SK-N-SH (cell line): Measurements from ENCODE around the gene FRS2. TPM values are rescaled to one million over a fixed set of nuclear protein-coding genes. Genes with fewer than 3 reads are reported as not detected.

Experiments
- CTCF ChIA-PET: fragments of 300-600, 350-600 bp; formaldehyde crosslinking; extraction: SDS; loops from one replicate; lab custom pipeline; 2021; lab: Yijun Ruan, JAX
- POLR2A ChIA-PET: fragments of 350-600 bp; sonication (Branson Sonifier 250); formaldehyde crosslinking; extraction: SDS; loops from one replicate; lab custom pipeline; 2020; ENCODE audit warnings: antibody characterized with exemption, inconsistent platforms; lab: Yijun Ruan, JAX
- DNase-seq: peaks from one replicate; pipeline ENCODE4 v3.0.0; 2012
- H2AFZ ChIP-seq: fragments of 200-600 bp; sonication (generic); 2 replicates; pipeline ENCODE4 v1.8.1; 2016; ENCODE audit warnings: antibody characterized with exemption, mild to moderate bottlenecking, low read depth
- H3F3A ChIP-seq: fragments of 200-600 bp; sonication (generic); replicated peaks from 2 replicates; pipeline ENCODE3; 2016; ENCODE audit warnings: antibody characterized with exemption, mild to moderate bottlenecking; ENCODE audit not compliant: insufficient read depth
- H3K27ac ChIP-seq, 2 experiments: fragments of 200-500 bp in 1 of 2; fragments of 200-600 bp in 1 of 2; sonication (Bioruptor generic) in 1 of 2; sonication (generic), shearing (Covaris generic) in 1 of 2; 2 replicates each; pipeline versions ENCODE4 v1.5.1 to v1.6.1; 2014 to 2016; ENCODE audit warnings: low read depth in 2 of 2, inconsistent platforms in 1 of 2, low read length in 1 of 2, mild to moderate bottlenecking in 1 of 2, mixed read lengths in 1 of 2
- H3K27me3 ChIP-seq: fragments of 200-600 bp; sonication (generic), shearing (Covaris generic); 2 replicates; pipeline ENCODE4 v1.6.1; 2016; ENCODE audit warnings: mixed run types; ENCODE audit not compliant: insufficient read depth
- H3K36me3 ChIP-seq, 2 experiments: fragments of 200-500 bp in 1 of 2; fragments of 200-600 bp in 1 of 2; sonication (Bioruptor generic) in 1 of 2; sonication (generic) in 1 of 2; replicated peaks in 1 of 2; 2 replicates each; pipeline versions ENCODE3 to v1.5.1; 2014 to 2016; ENCODE audit warnings: low read length in 1 of 2, mild to moderate bottlenecking in 1 of 2; ENCODE audit not compliant: insufficient read depth in 2 of 2, control insufficient read depth in 1 of 2
- H3K4me1 ChIP-seq, 2 experiments: fragments of 200-500 bp in 1 of 2; fragments of 200-600 bp in 1 of 2; sonication (Bioruptor generic) in 1 of 2; sonication (generic), shearing (Covaris generic) in 1 of 2; 2 replicates each; pipeline versions ENCODE4 v1.5.1 to v1.6.1; 2014 to 2016; ENCODE audit warnings: low read depth in 1 of 2, low read length in 1 of 2, mixed run types in 1 of 2; ENCODE audit not compliant: insufficient read depth in 2 of 2, control insufficient read depth in 1 of 2
- H3K4me2 ChIP-seq: fragments of 200-600 bp; sonication (generic), shearing (Covaris generic); 2 replicates; pipeline ENCODE4 v1.6.1; 2017; ENCODE audit warnings: mixed run types
- H3K4me3 ChIP-seq, 2 experiments: fragments of 200-500 bp in 1 of 2; fragments of 200-600 bp in 1 of 2; sonication (Bioruptor generic) in 1 of 2; sonication (generic), shearing (Covaris generic) in 1 of 2; 2 replicates each; pipeline versions ENCODE4 v1.5.1 to v1.8.1; 2014 to 2016; ENCODE audit warnings: low read depth in 2 of 2, inconsistent platforms in 1 of 2, low read length in 1 of 2, mild to moderate bottlenecking in 1 of 2, mixed read lengths in 1 of 2, moderate library complexity in 1 of 2
- H3K79me2 ChIP-seq: fragments of 200-600 bp; sonication (generic); 2 replicates; pipeline ENCODE4 v1.8.1; 2017; ENCODE audit warnings: mild to moderate bottlenecking; ENCODE audit not compliant: insufficient read depth
- H3K9ac ChIP-seq: fragments of 200-600 bp; sonication (generic); 2 replicates; pipeline ENCODE4 v1.6.1; 2017; ENCODE audit warnings: mixed run types
- H3K9me2 ChIP-seq: fragments of 200-600 bp; sonication (generic); 2 replicates; pipeline ENCODE4 v1.6.1; 2017; ENCODE audit warnings: mixed run types
- H3K9me3 ChIP-seq: fragments of 200-600 bp; sonication (generic); 2 replicates; pipeline ENCODE4 v1.6.1; 2017; ENCODE audit warnings: mixed run types, mild to moderate bottlenecking, moderate library complexity
- H4K20me1 ChIP-seq: fragments of 200-600 bp; sonication (generic); 2 replicates; pipeline ENCODE4 v1.6.1; 2017; ENCODE audit warnings: mild to moderate bottlenecking, mixed run types; ENCODE audit not compliant: insufficient read depth
- CTCF ChIP-seq: fragments of 200-600 bp; sonication (generic); IDR thresholded peaks from 2 replicates; pipeline ENCODE4 v1.6.1; 2017; ENCODE audit warnings: antibody characterized with exemption, mild to moderate bottlenecking, moderate library complexity
- EZH2phosphoT487 ChIP-seq: fragments of 200-600 bp; sonication (generic); IDR thresholded peaks from 2 replicates; pipeline ENCODE4 v1.6.1; 2017; ENCODE audit warnings: low read depth, mixed run types, mild to moderate bottlenecking, antibody characterized with exemption, moderate library complexity, borderline replicate concordance
- FOSL2 ChIP-seq: IDR thresholded peaks from 2 replicates; pipeline ENCODE4 v1.4.0; 2012; ENCODE audit warnings: low read depth, mild to moderate bottlenecking, moderate library complexity, borderline replicate concordance
- FOXJ3 ChIP-seq: sonication (generic); formaldehyde crosslinking; IDR thresholded peaks from 2 replicates; pipeline ENCODE4 v1.5.1; 2020; ENCODE audit warnings: mild to moderate bottlenecking, missing genetic modification reagents
- FOXM1 ChIP-seq: IDR thresholded peaks from 2 replicates; pipeline ENCODE4 v1.4.0; 2012; ENCODE audit warnings: low read depth, mild to moderate bottlenecking
- GATA2 ChIP-seq: sonication (generic); formaldehyde crosslinking; IDR thresholded peaks from 2 replicates; pipeline ENCODE4 v1.5.0; 2020; ENCODE audit warnings: mild to moderate bottlenecking, missing genetic modification reagents
- MEF2A ChIP-seq: IDR thresholded peaks from 2 replicates; pipeline ENCODE4 v1.4.0; 2012; ENCODE audit warnings: low read depth, borderline replicate concordance
- MXI1 ChIP-seq: IDR thresholded peaks from 2 replicates; pipeline ENCODE4 v1.6.1; 2012; ENCODE audit warnings: mild to moderate bottlenecking, low read depth, low read length, improper control_type of control experiment
- NRF1 ChIP-seq: IDR thresholded peaks from 2 replicates; pipeline ENCODE4 v1.6.1; 2012; ENCODE audit warnings: low read depth, mild to moderate bottlenecking, low read length
- RAD21 ChIP-seq: IDR thresholded peaks from 2 replicates; pipeline ENCODE4 v1.6.1; 2012; ENCODE audit warnings: mild to moderate bottlenecking, low read length
- RXRA ChIP-seq: IDR thresholded peaks from 2 replicates; pipeline ENCODE4 v1.4.0; 2012; ENCODE audit warnings: low read depth, mild to moderate bottlenecking, borderline replicate concordance
- SMC3 ChIP-seq: IDR thresholded peaks from 2 replicates; pipeline ENCODE4 v1.6.1; 2012; ENCODE audit warnings: low read depth, low read length, improper control_type of control experiment
- TAF1 ChIP-seq: IDR thresholded peaks from 2 replicates; pipeline ENCODE4 v1.6.1; 2012; ENCODE audit warnings: low read depth, mild to moderate bottlenecking, low read length, moderate library complexity, borderline replicate concordance
- TCF12 ChIP-seq: IDR thresholded peaks from 2 replicates; pipeline ENCODE4 v1.4.0; 2012
- ZBTB33 ChIP-seq: IDR thresholded peaks from 2 replicates; pipeline ENCODE4 v1.4.0; 2012; ENCODE audit warnings: low read depth, borderline replicate concordance
- WGBS: methylation state at CpG from one replicate; pipeline ENCODE4 v1.1.6; 2017; ENCODE audit warnings: low lambda C conversion rate; 5-methylcytosine and 5-hydroxymethylcytosine counted together
- polyA plus RNA-seq, 3 experiments: library from polyadenylated mRNA; depleted of rRNA; stranded (reverse); fragments of >200 nt; gene quantifications; 2 replicates each; pipeline ENCODE4 v1.2.3, GENCODE V29; 2012
- TF ChIP-seq, protein P1 (sequence below): IDR thresholded peaks from 2 replicates; pipeline ENCODE4 v1.6.1; 2012; ENCODE audit warnings: mild to moderate bottlenecking, low read depth, low read length, moderate library complexity
- TF ChIP-seq, protein P2 (sequence below): IDR thresholded peaks from 2 replicates; pipeline ENCODE4; 2012
- TF ChIP-seq, protein P3 (sequence below): IDR thresholded peaks from 2 replicates; pipeline ENCODE4 v1.4.0; 2012; ENCODE audit warnings: low read depth
- TF ChIP-seq, protein P4 (sequence below): fragments of 150-350 bp; IDR thresholded peaks from 2 replicates; pipeline ENCODE4 v1.6.1; 2017; ENCODE audit warnings: antibody characterized with exemption, low read length, low read depth, borderline replicate concordance
- TF ChIP-seq, protein P5 (sequence below): IDR thresholded peaks from 2 replicates; pipeline ENCODE4 v1.4.0; 2012; ENCODE audit warnings: low read depth, borderline replicate concordance

The FRS2 gene
- polyA plus RNA-seq, 1 of the 3 experiments (the other 2 are of a cell fraction), result 7.1 TPM

- Histone ChIP-seq H3K4me3 (no peak overlapping the region), H2AFZ (no peak overlapping the region), H3K27ac (no peak overlapping the region), H3K4me2 (no peak overlapping the region), H3K9me3 (no peaks in the 10 kb centered on the region), H3K36me3 (no peaks in the 10 kb centered on the region), H3K9ac (no peak overlapping the region), H3K79me2 (no peaks in the 10 kb centered on the region), H3F3A (no peaks in the 10 kb centered on the region), H3K27me3 (no peaks in the 10 kb centered on the region), H3K4me1 (no peaks in the 10 kb centered on the region), H3K9me2 (no peaks in the 10 kb centered on the region), H4K20me1 (no peaks in the 10 kb centered on the region)
- TF ChIP-seq, protein P1, sequence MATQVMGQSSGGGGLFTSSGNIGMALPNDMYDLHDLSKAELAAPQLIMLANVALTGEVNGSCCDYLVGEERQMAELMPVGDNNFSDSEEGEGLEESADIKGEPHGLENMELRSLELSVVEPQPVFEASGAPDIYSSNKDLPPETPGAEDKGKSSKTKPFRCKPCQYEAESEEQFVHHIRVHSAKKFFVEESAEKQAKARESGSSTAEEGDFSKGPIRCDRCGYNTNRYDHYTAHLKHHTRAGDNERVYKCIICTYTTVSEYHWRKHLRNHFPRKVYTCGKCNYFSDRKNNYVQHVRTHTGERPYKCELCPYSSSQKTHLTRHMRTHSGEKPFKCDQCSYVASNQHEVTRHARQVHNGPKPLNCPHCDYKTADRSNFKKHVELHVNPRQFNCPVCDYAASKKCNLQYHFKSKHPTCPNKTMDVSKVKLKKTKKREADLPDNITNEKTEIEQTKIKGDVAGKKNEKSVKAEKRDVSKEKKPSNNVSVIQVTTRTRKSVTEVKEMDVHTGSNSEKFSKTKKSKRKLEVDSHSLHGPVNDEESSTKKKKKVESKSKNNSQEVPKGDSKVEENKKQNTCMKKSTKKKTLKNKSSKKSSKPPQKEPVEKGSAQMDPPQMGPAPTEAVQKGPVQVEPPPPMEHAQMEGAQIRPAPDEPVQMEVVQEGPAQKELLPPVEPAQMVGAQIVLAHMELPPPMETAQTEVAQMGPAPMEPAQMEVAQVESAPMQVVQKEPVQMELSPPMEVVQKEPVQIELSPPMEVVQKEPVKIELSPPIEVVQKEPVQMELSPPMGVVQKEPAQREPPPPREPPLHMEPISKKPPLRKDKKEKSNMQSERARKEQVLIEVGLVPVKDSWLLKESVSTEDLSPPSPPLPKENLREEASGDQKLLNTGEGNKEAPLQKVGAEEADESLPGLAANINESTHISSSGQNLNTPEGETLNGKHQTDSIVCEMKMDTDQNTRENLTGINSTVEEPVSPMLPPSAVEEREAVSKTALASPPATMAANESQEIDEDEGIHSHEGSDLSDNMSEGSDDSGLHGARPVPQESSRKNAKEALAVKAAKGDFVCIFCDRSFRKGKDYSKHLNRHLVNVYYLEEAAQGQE, result no peak
- TF ChIP-seq FOXM1 (no peak), MEF2A (no peak), FOXJ3 (CRISPR knock-in tag) (no peak), RAD21 (no peak), NRF1 (no peak), RXRA (no peak), GATA2 (CRISPR knock-in tag) (no peak), SMC3 (no peak), TCF12 (no peak), EZH2phosphoT487 (no peak), ZBTB33 (no peak), CTCF (no peak), MXI1 (no peak), FOSL2 (no peak), TAF1 (no peak)
- TF ChIP-seq, protein P2, sequence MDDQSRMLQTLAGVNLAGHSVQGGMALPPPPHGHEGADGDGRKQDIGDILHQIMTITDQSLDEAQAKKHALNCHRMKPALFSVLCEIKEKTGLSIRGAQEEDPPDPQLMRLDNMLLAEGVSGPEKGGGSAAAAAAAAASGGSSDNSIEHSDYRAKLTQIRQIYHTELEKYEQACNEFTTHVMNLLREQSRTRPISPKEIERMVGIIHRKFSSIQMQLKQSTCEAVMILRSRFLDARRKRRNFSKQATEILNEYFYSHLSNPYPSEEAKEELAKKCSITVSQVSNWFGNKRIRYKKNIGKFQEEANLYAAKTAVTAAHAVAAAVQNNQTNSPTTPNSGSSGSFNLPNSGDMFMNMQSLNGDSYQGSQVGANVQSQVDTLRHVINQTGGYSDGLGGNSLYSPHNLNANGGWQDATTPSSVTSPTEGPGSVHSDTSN, result no peak
- TF ChIP-seq, protein P3, sequence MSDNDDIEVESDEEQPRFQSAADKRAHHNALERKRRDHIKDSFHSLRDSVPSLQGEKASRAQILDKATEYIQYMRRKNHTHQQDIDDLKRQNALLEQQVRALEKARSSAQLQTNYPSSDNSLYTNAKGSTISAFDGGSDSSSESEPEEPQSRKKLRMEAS, result no peak
- TF ChIP-seq, protein P4, sequence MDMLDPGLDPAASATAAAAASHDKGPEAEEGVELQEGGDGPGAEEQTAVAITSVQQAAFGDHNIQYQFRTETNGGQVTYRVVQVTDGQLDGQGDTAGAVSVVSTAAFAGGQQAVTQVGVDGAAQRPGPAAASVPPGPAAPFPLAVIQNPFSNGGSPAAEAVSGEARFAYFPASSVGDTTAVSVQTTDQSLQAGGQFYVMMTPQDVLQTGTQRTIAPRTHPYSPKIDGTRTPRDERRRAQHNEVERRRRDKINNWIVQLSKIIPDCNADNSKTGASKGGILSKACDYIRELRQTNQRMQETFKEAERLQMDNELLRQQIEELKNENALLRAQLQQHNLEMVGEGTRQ, result no peak
- TF ChIP-seq, protein P5, sequence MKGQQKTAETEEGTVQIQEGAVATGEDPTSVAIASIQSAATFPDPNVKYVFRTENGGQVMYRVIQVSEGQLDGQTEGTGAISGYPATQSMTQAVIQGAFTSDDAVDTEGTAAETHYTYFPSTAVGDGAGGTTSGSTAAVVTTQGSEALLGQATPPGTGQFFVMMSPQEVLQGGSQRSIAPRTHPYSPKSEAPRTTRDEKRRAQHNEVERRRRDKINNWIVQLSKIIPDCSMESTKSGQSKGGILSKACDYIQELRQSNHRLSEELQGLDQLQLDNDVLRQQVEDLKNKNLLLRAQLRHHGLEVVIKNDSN, result no peak
- ChIA-PET CTCF (no interaction called here), POLR2A (no interaction called here)
- WGBS, result 100% methylated on average over 3 of the region's 3 CpGs
- no peak for DNase-seq
Observed at GRCh38 chr12:69459477-69459876, 10.7 kb upstream of the FRS2 start.
